Right cardiac atrium (tissue), 5 donors: Measurements from ENCODE around the gene KRT72. TPM values are rescaled to one million over a fixed set of nuclear protein-coding genes. Genes with fewer than 3 reads are reported as not detected.
A peak's percentile ranks its signal among the peaks of the same experiment; 100 is the strongest.

Source experiments
- ATAC-seq, 2 donors: fragments of 200-7000 bp; cut with Tn5 transposase; one replicate each; pipeline versions ENCODE4 v1.8.0 to v1.9.1; 2020; ENCODE audit warnings: moderate library complexity in 2 of 2, mild to moderate bottlenecking in 1 of 2
- DNase-seq, 3 donors: peaks; one replicate each; pipeline ENCODE4 v3.0.0-alpha.2; 2020
- H3K27ac ChIP-seq: one replicate; pipeline ENCODE4 v1.5.1; 2013; ENCODE audit warnings: mild to moderate bottlenecking, low read length, control low read depth, moderate library complexity
- H3K27me3 ChIP-seq: one replicate; pipeline ENCODE4 v1.6.1; 2013; ENCODE audit not compliant: control insufficient read depth, insufficient read depth
- H3K4me1 ChIP-seq: one replicate; pipeline ENCODE4 v1.6.1; 2013; ENCODE audit warnings: low read length; ENCODE audit not compliant: control insufficient read depth, insufficient read depth
- H3K4me3 ChIP-seq: one replicate; pipeline ENCODE4 v1.5.1; 2013; ENCODE audit warnings: low read length, control low read depth
- H3K9me3 ChIP-seq: one replicate; pipeline ENCODE4 v1.6.1; 2013; ENCODE audit warnings: low read length; ENCODE audit not compliant: control insufficient read depth
- WGBS: extraction: QIAGEN DNeasy Blood & Tissue Kit; methylation state at CpG from one replicate; pipeline ENCODE4 v1.1.7; 2013; 5-methylcytosine and 5-hydroxymethylcytosine counted together
- intact Hi-C, 4 donors: fragments of 100-400 bp; cut with DNase I; formaldehyde crosslinking; loops; one replicate each; pipeline versions ENCODE4 v1.11.0 to v1.14.0; 2022 to 2023
- polyA plus RNA-seq: library from polyadenylated mRNA; stranded (reverse); fragments of 200-250 nt; gene quantifications from one replicate; pipeline ENCODE4 v1.2.3, GENCODE V29; 2013
- total RNA-seq, 4 donors: library from RNA; stranded (reverse); fragmentation: NEBNext Ultra II Directional; extraction: Animal tissue kit (Norgen Biotek cat#: 25700); gene quantifications; one replicate each; pipeline ENCODE4 v1.2.1, GENCODE V29; 2021
- donor health status: healthy with polysubstance abuse.
- donor health status: DM: no; HTN: yes; CAD: no.
- donor health status: DM: no; HTN: no; CAD: no.
- donor health status: DM: no; HTN: yes; CAD: no; lungs with severe emphysema.
- donor health status: DM: yes; HTN: yes; CAD: no.

Gene KRT72
- total and polyA plus RNA-seq, 5 donors = not detected

GRCh38 chr12:52585066-52585465, 16.2 kb downstream of the KRT72 start:
- Histone ChIP-seq H3K27ac (no peak overlapping the region), H3K4me3 (no peak overlapping the region), H3K9me3 (no peaks in the 10 kb centered on the region), H3K4me1 (no peaks in the 10 kb centered on the region), H3K27me3 (no peaks in the 10 kb centered on the region)
- ATAC-seq (no peak), DNase-seq (no peak)
- WGBS = 86% methylated on average over 3 of the region's 3 CpGs
- intact Hi-C loops = no loop called here

GRCh38 chr12:52584156-52584682, 17.0 kb downstream of the KRT72 start:
- DNase-seq (no peak), ATAC-seq (no peak)
- Histone ChIP-seq H3K27ac (no peak overlapping the region), H3K27me3 (no peaks in the 10 kb centered on the region), H3K4me3 (no peak overlapping the region), H3K9me3 (no peaks in the 10 kb centered on the region), H3K4me1 (no peaks in the 10 kb centered on the region)
- 85% methylated on average over 9 of the region's 9 CpGs for WGBS
- intact Hi-C loops = loop anchor here in 3 of 4 donors (5.0 kb wide), 2 partner anchors 283 to 298 kb away; no protein-coding TSS in a partner anchor

- Histone ChIP-seq H3K27me3 (no peaks in the 10 kb centered on the region), H3K27ac (no peak overlapping the region), H3K4me3 (no peak overlapping the region), H3K9me3 (no peaks in the 10 kb centered on the region), H3K4me1 (no peaks in the 10 kb centered on the region)
- intact Hi-C loops = loop anchor here (2.0 to 5.0 kb wide), 3 partner anchors 284 to 299 kb away; no protein-coding TSS in a partner anchor
- DNase-seq (peak in 2 of 3 donors; percentile 24 to 73), ATAC-seq (peak; percentile 65 to 80)
- 13% methylated on average over 7 of the region's 7 CpGs for WGBS
These were observed 18.2 kb downstream of the KRT72 start for GRCh38 chr12:52582971-52583456.

- no peak for ATAC-seq
These were observed 18.8 kb downstream of the KRT72 start for GRCh38 chr12:52582486-52582885.

GRCh38 chr12:52581481-52581880, 19.8 kb downstream of the KRT72 start:
- Histone ChIP-seq H3K9me3 (no peaks in the 10 kb centered on the region), H3K27ac (no peak overlapping the region), H3K27me3 (no peaks in the 10 kb centered on the region), H3K4me1 (no peaks in the 10 kb centered on the region), H3K4me3 (no peak overlapping the region)
- no peak for DNase-seq
- no peak for ATAC-seq
- WGBS = 74% methylated on average over 6 of the region's 6 CpGs
- intact Hi-C loops = loop anchor here in 3 of 4 donors (5.0 kb wide), 2 partner anchors 286 to 301 kb away; no protein-coding TSS in a partner anchor

More at GRCh38 chr12:52582486-52582885, 18.8 kb downstream of the KRT72 start:
- intact Hi-C loops = loop anchor here (2.0 to 5.0 kb wide), 3 partner anchors 285 to 300 kb away; no protein-coding TSS in a partner anchor
- Histone ChIP-seq H3K9me3 (no peaks in the 10 kb centered on the region), H3K27ac (no peak overlapping the region), H3K4me3 (no peak overlapping the region), H3K4me1 (no peaks in the 10 kb centered on the region), H3K27me3 (no peaks in the 10 kb centered on the region)
- WGBS = 62% methylated on average over 2 of the region's 2 CpGs
- no peak for DNase-seq

GRCh38 chr12:52581066-52581465, 20.2 kb downstream of the KRT72 start:
- H3K9me3 ChIP-seq = no peaks in the 10 kb centered on the region
- H3K27ac ChIP-seq = no peak overlapping the region
- 87% methylated on average over 7 of the region's 7 CpGs for WGBS
- intact Hi-C loops = loop anchor here in 3 of 4 donors (5.0 kb wide), 2 partner anchors 286 to 301 kb away; no protein-coding TSS in a partner anchor
- H3K27me3 ChIP-seq = no peaks in the 10 kb centered on the region
- H3K4me3 ChIP-seq = no peak overlapping the region
- DNase-seq = no peak
- no peaks in the 10 kb centered on the region for H3K4me1 ChIP-seq
- ATAC-seq = no peak

GRCh38 chr12:52580496-52580895, 20.8 kb downstream of the KRT72 start:
- no peak for DNase-seq
- H3K4me1 ChIP-seq = no peaks in the 10 kb centered on the region
- no peak overlapping the region for H3K4me3 ChIP-seq
- H3K27me3 ChIP-seq = no peaks in the 10 kb centered on the region
- intact Hi-C loops = loop anchor here in 3 of 4 donors (5.0 kb wide), 2 partner anchors 287 to 302 kb away; no protein-coding TSS in a partner anchor
- H3K27ac ChIP-seq = no peak overlapping the region
- whole genome bisulfite sequencing = 54% methylated on average over 1 of the region's 1 CpG
- no peak for ATAC-seq
- no peaks in the 10 kb centered on the region for H3K9me3 ChIP-seq

- H3K27ac ChIP-seq = no peak overlapping the region
- no peaks in the 10 kb centered on the region for H3K4me1 ChIP-seq
- intact Hi-C loops = loop anchor here in 3 of 4 donors (5.0 kb wide), 2 partner anchors 288 to 303 kb away; no protein-coding TSS in a partner anchor
- DNase-seq (no peak), ATAC-seq (no peak)
- H3K27me3 ChIP-seq = no peaks in the 10 kb centered on the region
- WGBS = 76% methylated on average over 10 of the region's 10 CpGs
- H3K9me3 ChIP-seq = no peaks in the 10 kb centered on the region
- no peak overlapping the region for H3K4me3 ChIP-seq
These were observed 21.5 kb downstream of the KRT72 start for GRCh38 chr12:52579468-52580465.

GRCh38 chr12:52578469-52578868, 22.8 kb downstream of the KRT72 start:
- no peaks in the 10 kb centered on the region for H3K27me3 ChIP-seq
- no peaks in the 10 kb centered on the region for H3K4me1 ChIP-seq
- ATAC-seq (no peak), DNase-seq (no peak)
- H3K9me3 ChIP-seq = no peaks in the 10 kb centered on the region
- WGBS = 77% methylated on average over 3 of the region's 3 CpGs
- intact Hi-C loops = no loop called here
- no peak overlapping the region for H3K27ac ChIP-seq
- H3K4me3 ChIP-seq = no peak overlapping the region

GRCh38 chr12:52577316-52577715, 23.9 kb downstream of the KRT72 start:
- no peaks in the 10 kb centered on the region for H3K27me3 ChIP-seq
- no peaks in the 10 kb centered on the region for H3K4me1 ChIP-seq
- WGBS = 85% methylated on average over 8 of the region's 8 CpGs
- intact Hi-C loops = no loop called here
- H3K9me3 ChIP-seq = no peaks in the 10 kb centered on the region
- no peak for ATAC-seq
- H3K4me3 ChIP-seq = no peak overlapping the region
- no peak overlapping the region for H3K27ac ChIP-seq
- no peak for DNase-seq

GRCh38 chr12:52575948-52576347, 25.3 kb downstream of the KRT72 start:
- no peaks in the 10 kb centered on the region for H3K27me3 ChIP-seq
- H3K4me3 ChIP-seq = no peak overlapping the region
- WGBS = 94% methylated on average over 3 of the region's 3 CpGs
- ATAC-seq = no peak
- no peaks in the 10 kb centered on the region for H3K4me1 ChIP-seq
- H3K27ac ChIP-seq = no peak overlapping the region
- intact Hi-C loops = no loop called here
- no peaks in the 10 kb centered on the region for H3K9me3 ChIP-seq
- no peak for DNase-seq
